GM18951 (cell line): ENCODE measurements around the gene ASTN2.
"Not testable (repeated sequence)": the region's sequence is repeated elsewhere in the genome, so short reads cannot be mapped to it uniquely, and the experiment has no call there.

Experiments used
- POLR2A ChIP-seq: IDR thresholded peaks from 4 replicates; pipeline ENCODE4 v1.6.1; 2011; ENCODE audit warnings: mild to moderate bottlenecking; ENCODE audit not compliant: insufficient read length, insufficient read depth; ENCODE audit errors: extremely low read depth
- in situ Hi-C: fragments of 300-500 bp; cut with MboI; formaldehyde crosslinking; loops from one replicate; pipeline ENCODE4 v1.12.0; 2022; ENCODE audit warnings: low sequenced_read_pairs, mixed read lengths, inconsistent platforms; ENCODE audit not compliant: unreplicated experiment

ASTN2 gene

DNA sequence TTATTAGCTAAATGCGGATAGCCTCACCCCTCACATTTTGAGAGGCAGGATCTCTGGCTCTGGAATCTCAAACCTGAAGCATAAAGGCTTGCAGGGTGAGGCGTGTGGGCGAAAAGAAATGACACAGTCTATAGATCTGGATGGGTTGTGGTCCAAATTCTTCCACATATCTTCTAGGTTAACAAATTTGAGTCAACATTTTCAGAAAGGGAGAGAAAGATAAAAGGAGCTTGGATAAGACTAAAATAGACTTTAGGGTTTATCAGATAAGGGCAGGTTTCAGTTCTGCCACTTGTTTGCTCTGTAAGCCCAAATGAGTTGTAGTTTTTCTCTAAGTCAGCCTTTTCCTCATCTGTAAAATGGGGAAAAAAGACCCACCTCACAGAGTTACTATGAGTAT, 506.9 kb downstream of the ASTN2 start:
- in situ Hi-C loops: no loop called here

DNA sequence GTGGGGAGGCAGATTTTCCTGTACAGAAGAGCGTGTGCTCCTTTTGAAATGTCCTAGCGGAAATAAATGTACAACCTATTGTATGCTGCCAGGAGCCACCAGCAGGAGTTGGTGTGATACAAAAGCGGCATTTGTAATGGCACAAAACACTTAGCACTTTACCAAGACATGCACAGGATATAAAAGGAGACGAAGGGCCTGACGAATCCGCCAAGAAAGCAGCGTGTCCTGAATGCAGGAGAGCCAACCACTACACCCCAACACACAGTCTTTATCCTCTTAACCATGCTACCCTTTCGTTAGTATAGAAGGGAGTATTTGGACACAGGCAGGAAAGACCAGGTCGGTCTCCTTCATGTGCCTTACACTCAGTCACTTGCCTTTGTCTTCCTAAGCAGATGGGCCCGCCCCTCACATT, 509.7 kb downstream of the ASTN2 start:
- in situ Hi-C loops: no loop called here
- TF ChIP-seq POLR2A: no peak

More for the DNA sequence above, 506.9 kb downstream of the ASTN2 start:
- no peak for TF ChIP-seq POLR2A

DNA sequence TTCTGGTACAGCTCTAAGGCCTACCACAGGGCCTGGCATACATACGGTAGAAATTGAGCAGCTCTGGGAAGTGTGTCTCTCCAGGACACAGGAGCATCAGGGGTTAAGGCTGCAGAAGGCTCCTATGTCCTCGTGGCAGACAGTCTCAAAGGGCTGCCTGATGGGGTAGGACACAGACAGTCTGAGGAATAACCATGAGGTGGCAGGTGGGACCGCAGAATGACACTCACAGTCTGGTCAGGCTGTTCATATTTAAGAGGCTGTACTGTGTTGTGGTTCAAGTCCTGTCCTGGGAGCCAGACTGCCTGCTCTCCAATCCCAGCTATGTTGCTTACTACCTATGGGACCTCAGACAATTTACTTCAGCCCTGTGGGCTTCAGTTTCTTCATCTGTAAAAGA, 510.7 kb downstream of the ASTN2 start:
- in situ Hi-C loops: no loop called here
- no peak for TF ChIP-seq POLR2A

DNA sequence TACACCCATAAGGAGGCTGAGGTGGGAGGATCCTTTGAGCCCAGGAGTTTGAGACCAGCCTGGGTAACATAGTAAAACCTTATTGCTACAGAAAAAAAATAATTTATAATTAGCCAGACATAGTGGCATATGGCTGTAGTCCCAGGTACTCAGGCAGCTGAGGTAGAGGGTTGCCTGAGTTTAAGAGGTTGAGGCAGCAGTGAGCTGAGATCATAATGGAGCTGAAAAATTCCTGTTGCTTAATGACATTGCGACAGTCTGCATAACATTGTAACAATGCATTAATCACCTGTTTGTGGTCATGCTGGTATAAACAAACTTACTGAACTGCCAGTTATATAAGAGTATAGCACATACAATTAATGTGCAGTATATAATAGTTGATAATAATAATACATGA, 513.6 kb downstream of the ASTN2 start:
- in situ Hi-C loops: no loop called here
- TF ChIP-seq POLR2A: no peak

DNA sequence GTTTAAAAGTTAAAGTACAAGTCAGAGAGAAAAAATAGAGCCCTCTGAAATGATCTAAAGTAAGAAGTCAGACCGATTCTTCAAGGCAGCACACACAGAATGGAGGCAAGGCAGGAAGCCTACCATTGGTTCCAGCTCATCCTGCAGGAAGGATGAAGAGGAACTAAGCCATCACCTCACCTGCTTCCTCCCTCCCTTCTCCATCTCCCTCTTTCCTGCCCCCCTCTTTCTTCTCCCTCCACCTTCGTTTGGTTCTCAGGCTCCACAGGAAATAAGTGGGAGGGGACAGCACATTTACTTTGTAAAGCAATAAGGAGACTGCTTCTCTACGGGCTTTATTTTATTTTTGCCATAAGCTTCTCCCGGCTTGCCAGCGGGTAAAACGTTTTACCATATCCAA, 514.3 kb downstream of the ASTN2 start:
- no peak for TF ChIP-seq POLR2A
- in situ Hi-C loops: no loop called here

DNA sequence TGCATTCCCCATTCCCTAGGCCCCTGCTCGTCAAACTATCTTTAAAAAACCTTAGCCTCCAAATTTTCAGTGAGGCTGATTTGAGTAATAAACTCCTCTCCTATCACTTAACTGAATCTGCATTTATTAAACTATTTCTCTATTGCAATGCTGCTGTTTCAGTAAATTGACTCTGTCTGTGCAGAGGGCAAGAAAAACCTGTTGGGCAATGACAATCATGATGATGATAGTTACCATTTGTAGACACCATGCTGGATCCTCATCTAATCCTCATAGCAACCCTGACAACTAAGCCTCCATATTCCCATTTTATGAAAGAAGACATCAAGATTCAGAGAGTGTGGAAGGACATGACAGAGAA, 514.9 kb downstream of the ASTN2 start:
- no peak for TF ChIP-seq POLR2A
- in situ Hi-C loops: no loop called here

DNA sequence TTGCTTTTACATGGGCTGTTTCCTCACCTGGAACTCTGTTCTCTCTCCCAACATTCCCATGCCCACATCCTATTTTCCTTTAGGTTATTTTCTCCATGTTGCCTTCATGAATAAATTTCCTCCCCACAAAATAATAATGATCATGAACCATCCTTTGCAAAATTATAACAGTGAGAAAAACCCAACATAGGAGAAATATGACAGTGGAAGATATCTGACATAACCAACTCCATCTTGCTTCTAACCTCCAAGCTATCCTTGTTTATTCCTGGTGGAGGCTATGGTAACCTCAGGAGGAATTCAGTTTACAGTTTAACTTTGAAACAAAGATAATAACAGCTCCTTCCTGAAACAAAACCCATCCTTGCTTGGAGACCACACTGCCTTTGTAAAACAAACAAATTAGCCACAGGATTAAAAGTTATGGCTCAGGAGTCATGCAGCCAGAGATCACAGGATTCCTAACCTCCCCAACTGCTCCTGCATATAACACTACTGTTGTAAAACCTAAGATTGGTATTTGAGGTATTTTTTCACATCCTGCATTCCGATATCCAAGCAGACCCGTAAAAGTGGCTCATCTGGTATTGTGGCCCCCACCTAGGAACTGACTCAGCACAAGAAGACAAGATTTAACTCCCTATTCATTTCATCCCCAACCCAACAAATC, 515.4 kb downstream of the ASTN2 start:
- in situ Hi-C loops: no loop called here
- TF ChIP-seq POLR2A: no peak

DNA sequence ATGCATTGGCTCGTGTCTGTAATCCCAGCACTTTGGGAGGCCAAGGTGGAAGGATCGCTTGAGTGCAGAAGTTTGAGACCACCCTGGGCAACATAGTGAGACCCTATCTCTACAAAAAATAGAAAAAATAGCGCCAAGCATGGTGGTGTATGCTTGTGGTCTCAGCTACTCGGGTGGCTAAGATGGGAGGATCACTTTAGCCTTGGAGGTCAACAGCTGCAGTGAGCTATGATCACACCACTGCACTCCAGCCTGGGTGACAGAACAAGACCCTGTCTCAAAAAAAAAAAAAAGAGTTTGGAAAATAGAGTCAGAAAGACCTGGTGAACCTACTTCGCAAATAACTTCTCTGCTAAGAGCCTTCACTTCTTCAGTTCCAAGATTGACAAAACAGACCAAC, 516.7 kb downstream of the ASTN2 start:
- in situ Hi-C loops: not testable (repeated sequence)

DNA sequence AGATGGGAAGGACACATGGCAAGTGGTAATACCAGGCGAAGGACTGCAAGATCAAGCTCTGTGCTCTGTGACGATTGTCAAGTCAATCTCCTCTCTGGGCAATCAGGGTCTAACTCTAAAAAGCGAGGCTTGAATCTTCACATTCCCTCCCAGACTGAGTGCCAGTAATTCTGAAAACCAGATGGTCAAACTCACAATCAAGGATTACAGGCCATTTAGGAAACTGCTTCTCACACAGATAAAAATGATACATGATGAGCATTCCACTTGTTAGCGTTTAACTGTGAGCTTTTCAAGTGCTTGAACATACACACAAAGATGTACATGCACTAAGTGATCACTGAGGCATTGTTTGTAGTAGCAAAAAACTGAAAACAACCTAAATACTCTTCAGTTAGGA, 517.7 kb downstream of the ASTN2 start:
- TF ChIP-seq POLR2A: no peak
- in situ Hi-C loops: no loop called here

DNA sequence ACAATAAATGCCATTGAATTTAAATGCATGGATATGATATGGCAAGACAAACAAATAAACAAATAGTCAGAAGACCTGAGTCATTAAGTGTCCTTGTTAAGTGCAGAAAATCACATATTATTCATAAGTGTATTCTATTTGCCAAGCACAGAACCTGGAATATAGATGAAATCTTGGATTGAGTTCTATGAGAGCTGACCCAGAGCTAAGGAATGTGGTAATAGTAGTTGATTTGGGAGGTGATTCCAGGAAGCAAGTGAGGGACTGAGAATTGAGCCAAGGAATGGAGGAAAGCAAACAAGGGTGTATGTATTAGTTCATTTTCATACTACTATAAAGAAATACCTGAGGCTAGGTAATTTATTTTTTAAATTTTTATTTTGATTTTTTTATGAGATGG, 518.9 kb downstream of the ASTN2 start:
- in situ Hi-C loops: no loop called here
- TF ChIP-seq POLR2A: no peak

DNA sequence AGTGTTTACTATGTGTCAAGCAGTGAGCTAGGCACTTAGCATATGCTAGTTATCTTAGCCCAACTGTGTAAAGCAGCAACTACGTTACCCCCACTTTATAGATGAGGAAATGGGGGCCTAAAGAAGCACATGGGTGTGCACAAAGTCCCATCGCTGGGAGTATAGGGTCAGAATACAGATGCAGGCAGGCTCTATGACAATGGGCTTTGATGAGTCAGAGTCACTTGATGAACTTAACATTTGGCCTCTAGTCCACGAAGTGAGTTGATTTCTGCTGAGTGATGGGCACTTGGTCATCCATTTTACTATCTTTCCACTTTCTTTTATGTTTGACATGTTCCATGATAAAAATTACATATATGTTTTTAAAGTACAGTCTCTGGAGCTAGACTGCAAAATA, 523.4 kb downstream of the ASTN2 start:
- in situ Hi-C loops: no loop called here
- TF ChIP-seq POLR2A: no peak

DNA sequence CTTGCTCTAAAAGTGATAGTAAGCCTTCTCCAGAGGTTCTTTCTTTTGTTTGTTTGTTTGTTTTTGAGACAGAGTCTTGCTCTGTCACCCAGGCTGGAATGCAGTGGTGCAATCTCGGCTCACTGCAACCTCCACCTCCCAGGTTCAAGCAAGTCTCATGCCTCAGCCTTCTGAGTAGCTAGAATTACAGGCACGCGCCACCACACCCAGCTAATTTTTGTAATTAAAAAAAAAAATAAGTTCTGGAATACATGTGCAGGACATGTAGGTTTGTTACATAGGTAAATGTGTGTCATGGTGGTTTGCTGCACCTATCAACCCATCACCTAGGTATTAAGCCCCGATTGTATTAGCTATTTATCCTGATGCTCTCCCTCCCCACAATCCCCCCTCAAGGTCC, 526.4 kb downstream of the ASTN2 start:
- in situ Hi-C loops: not testable (repeated sequence)

DNA sequence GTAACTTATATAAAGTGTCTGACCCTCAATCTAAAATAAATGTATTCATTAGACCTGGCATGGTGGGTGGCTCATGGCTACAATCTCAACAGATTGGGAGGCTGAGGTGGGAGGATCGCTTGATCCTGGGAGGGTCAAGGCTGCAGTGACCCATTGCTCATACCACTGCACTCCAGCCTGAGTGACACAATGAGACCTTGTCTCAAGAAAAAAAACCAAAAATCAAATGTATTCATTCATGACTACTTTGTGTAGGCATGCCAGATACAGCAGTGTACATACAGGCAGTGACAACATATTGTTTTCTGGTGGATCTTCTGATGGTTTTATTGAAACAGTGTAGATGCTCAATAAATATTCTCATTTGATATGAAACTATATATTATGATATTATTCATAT, 526.8 kb downstream of the ASTN2 start:
- in situ Hi-C loops: no loop called here
- no peak for TF ChIP-seq POLR2A

DNA sequence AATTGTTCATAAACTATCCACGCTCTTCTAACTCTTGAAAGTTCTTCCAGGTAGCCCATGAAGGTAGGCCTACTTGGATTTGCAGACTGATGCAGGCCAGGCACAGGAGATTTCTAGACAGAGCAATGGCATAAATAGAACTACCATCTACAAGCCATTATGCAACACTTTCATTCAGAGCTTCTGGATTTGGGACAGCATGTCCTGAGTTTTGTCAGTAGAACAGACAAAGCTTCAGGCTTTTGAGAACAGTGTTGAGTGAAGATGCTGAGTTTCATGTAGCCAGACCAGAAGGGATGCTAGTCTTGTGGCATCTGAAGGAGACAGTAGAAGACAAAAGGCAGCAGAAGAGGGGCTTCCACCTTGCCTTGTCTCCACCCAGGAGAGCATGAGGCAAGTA, 531.2 kb downstream of the ASTN2 start:
- in situ Hi-C loops: no loop called here
- TF ChIP-seq POLR2A: no peak

DNA sequence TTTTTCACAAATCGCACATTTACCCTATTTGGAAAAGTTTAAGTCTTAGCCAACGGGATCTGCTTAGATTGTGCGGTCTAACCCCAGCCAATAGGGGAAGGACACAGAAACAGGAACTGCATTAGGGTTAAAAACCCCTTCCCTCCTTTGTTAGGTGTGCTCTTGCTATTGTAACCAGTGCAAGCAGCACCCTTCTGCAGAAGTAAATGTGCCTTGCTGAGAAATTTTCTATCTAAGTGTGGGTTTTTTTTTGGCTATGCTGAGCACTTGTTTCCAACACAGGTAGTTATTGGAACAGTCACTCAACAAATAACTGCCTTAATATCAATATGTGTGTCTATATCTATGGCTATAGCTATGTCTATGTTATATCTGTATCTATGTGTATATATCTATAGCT, 537.8 kb downstream of the ASTN2 start:
- no peak for TF ChIP-seq POLR2A
- in situ Hi-C loops: no loop called here
